HG03457 (cell line): ENCODE data around the gene SSBP3.
A peak's percentile ranks its signal among the peaks of the same experiment; 100 is the strongest.
"Not testable (repeated sequence)": the region's sequence is repeated elsewhere in the genome, so short reads cannot be mapped to it uniquely, and the experiment has no call there.

Source experiments
- ATAC-seq: cut with Tn5 transposase; IDR thresholded peaks from one replicate; pipeline ENCODE4 v1.9.1; 2021; ENCODE audit warnings: moderate number of reproducible peaks; ENCODE audit not compliant: unreplicated experiment

The SSBP3 gene

GRCh38 chr1:54227891-54228310 lies 178.3 kb downstream of the SSBP3 start:
- ATAC-seq, result no peak

GRCh38 chr1:54227091-54227602 lies 179.0 kb downstream of the SSBP3 start:
- ATAC-seq, result no peak

GRCh38 chr1:54225986-54226559 lies 180.1 kb downstream of the SSBP3 start:
- ATAC-seq, result no peak

GRCh38 chr1:54225378-54225777 lies 180.8 kb downstream of the SSBP3 start:
- no peak for ATAC-seq

DNA sequence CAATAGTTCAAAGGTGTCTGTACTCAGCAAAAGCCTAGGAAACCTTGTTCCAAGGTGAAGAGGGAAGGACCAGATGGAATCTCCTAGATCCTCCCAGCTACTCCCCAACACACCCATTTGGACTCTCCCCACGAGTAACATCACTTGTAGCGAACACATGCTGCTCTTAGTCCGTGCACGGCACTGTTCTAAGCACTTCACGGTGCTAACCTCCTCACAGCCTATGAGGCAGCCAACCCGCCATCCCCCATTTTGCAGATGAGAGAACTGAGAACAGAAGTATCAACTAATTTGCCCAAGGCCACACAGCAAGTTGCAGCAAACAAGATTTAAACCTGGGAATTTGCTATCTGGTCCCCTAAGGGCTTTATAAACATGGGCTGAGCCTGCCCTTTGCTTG lies 182.0 kb downstream of the SSBP3 start:
- ATAC-seq, result no peak

DNA sequence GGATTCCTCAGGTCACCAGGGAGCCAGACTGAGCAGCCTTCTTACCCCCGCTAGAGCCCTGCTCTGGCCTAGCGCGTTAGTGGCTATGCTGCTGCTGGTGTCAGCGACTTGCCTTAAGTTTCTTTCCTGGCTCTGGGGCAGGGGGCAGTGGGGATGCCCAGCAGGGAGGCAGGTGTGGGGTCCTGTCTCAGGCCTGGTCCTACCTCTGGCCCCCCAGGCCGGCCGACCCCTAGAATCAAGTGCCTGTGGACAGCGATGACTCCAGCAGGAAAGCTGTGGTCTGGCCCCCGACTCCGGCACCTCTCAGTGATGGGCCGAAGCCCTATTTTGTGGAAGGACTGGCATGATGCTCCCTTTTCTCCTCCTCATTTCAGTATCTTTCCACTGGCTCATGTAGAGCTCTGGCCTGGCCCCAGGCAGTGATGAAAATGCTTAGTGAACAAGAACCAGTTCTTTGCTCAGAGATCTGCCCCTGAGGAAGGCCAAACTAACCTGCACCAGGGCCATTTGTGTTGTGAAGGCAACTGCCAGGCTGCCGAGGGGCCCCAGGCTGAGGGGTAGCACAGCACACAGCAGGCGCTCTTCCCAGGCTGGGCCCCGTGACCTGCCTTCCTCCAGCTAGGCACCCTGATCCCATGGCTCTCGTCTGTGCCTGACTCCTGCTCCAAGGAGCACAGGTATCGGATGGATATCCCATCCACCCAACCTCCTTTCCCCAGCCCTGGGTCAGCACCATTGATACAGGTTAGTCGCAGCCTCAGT lies 182.6 kb downstream of the SSBP3 start:
- no peak for ATAC-seq

- no peak for ATAC-seq
Observed at GRCh38 chr1:54222711-54223110, 183.5 kb downstream of the SSBP3 start.

DNA sequence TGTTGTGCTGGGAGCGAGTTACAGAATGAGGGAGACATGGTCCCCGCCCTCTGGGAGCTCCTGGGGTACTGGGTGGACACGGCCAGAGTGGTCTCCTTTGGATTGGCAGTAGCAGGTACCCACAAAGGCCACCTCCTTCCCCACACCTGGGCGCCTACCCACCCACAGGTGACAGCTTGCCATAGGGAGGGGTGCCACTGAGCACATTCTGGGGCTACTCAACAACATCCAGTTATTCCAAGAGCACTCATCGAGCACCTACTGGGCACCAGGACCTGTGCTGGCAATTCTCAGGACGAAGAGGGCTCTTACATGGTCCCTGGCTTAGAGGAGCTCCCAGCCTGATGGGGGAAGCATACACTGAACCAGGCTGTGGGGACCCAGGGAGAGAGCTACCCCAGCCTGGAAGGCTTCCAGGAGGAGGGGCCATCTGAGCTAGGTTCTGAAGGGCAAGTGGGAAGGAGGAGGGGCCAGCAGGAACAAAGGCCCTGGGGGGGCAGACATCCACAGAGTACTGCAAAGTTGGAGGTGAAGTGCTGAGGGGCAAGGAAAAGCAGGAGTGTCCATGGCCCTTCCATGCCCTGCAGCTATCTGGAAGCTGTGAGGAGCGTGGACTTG lies 184.2 kb downstream of the SSBP3 start:
- no peak for ATAC-seq

GRCh38 chr1:54221113-54221834 lies 184.9 kb downstream of the SSBP3 start:
- ATAC-seq, result no peak

GRCh38 chr1:54220004-54220811 lies 186.0 kb downstream of the SSBP3 start:
- no peak for ATAC-seq

DNA sequence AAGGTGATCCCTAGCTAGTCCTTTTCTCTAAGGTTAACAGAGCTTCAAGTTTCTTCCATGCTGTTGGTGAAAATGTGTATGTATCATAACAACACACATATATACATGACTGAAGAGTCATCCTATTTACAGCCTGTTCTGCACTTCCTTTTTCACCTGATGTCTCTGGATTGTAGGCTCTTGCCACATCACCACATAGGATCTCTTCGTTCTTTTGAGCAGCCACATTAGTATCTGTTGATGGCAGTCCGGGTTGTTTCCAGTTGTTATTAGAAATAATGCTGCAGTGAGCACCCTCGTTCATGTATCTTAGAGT lies 186.5 kb downstream of the SSBP3 start:
- ATAC-seq, result no peak

DNA sequence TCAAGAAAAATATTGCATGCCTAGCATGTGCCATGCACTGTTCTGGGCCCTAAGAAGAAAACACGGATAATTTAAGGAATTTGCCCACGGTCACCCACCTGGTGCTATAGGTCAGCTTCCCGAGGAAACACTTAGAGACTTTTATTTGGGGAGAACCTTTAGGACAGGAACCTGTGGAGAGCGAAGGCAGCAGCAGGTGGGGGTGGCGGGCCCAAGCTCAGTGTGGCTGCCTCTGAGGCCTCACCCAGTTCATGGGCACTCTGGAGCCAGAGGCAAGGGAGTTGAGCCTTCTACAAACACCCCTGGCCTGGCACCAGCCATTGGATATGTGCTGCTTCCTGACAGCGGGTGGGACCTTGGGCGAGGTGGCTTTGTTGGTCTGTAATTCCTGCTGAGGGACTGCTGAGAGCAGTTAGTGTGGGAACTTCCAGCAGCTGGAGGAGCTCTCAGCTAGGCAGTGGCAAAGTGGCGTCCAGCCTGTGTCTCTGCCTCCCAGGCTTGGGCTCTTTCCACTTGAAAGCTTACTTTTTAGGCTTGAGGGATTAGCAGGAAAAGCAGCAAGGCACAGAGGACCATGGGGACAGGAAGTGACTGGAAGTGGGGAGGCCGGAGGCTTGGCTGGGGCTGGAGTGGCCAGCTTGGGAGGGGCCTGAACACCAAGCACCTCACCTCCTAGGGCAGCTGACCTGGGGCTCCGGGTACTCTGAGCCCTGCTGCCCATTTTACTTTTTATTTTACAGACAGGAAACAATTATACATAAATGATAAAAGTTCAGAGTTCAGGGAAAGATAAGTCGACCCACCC lies 187.1 kb downstream of the SSBP3 start:
- ATAC-seq, result no peak

- no peak for ATAC-seq
Observed at GRCh38 chr1:54215523-54215922, 190.7 kb downstream of the SSBP3 start.

- no peak for ATAC-seq
Observed at GRCh38 chr1:54212872-54213271, 193.3 kb downstream of the SSBP3 start.

- not testable (repeated sequence) for ATAC-seq
Observed at GRCh38 chr1:54207896-54208295, 198.3 kb downstream of the SSBP3 start.

GRCh38 chr1:54207287-54207686 lies 198.9 kb downstream of the SSBP3 start:
- no peak for ATAC-seq

GRCh38 chr1:54204199-54204598 lies 202.0 kb downstream of the SSBP3 start:
- no peak for ATAC-seq

DNA sequence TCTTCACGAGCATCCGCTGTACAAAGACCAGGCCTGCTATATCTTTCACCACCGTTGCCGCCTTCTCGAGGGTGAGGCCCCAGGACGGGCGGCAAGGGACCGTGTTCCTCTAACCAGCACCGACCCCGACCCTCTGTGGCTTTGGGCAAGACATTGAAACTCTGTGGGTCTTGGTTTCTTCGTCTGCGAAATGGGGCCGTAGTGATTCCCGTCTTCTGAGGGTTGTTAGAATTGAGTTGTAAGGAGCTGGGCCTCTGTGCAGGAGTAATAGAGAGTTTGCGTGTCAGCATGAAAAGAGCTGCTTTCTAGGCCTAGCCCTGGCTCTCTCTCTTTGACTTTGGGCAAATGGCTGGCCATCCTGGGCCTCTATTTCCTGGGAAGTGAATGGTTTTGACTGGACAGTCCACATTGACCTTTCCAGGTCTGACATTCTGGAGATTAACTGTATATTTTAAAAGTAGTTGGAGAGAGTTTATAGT lies 205.6 kb downstream of the SSBP3 start:
- ATAC-seq, result no peak

GRCh38 chr1:54199765-54200518 lies 206.3 kb downstream of the SSBP3 start, which contains the start of the genes CYB5RL and MRPL37:
CYB5RL (minus strand) TSS chr1:54200030; CDS start chr1:54195616, 4,414 bp downstream.
MRPL37 (plus strand) TSS chr1:54200167; CDS start chr1:54200244, 77 bp downstream.
- peak; percentile 88 for ATAC-seq
